Measurements from ENCODE around the gene CDC42BPB.

CDC42BPB gene

DNA sequence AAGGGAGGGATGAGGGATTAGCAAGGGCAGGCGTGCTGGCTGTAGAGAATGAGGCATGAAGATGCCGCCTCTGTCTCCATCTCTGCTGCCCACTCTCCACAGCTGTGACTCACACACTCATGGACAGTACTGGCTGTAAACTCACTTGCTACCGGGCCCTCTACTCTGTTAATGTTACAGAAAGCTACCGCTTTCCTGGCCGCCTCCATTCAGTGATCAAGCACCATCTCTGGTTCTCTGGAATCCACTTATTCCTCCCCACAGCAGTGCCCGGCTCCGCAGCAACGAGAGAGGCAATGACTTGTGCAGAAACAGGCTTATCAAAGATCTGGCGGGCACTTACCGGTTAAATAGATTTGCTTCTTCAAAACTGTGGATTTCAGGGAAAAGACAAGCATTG lies 100.1 kb downstream of the CDC42BPB start:
- no peak for DNase-seq

DNA sequence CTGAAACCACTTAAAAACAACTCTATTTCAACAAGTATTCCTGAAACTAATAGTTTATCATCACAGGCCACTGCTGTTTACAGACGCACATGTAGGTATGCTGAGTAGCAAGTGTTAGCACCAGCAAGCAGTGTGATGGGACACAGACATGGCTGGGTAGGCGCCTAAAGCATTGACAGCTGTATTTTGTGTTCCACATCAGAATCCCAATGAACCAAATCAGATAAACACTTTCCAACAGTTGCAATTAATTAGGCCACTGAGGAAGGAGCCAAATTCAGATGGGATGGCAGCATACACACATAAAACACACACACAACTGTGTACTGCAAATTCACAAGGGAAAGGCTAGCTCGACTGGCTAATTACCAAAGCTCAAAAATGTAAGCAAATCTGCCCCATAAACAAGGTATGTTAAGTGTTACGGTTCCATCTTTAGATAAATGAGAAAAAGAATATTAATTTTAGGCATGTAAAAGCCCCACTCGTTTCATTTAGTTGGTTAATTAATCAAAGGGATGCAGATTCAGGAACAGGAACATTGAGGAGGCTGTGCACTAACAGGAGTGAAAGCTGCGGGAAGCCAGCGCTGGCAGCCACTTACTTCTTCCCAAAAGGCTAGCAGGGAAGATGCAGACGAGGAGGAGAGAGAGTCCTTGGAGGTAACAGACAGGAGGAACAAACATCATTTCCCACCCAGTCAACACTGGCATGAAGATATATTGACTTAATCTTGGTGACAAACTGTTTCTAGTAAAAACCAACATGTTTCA lies 101.5 kb downstream of the CDC42BPB start:
- no peak for DNase-seq

DNA sequence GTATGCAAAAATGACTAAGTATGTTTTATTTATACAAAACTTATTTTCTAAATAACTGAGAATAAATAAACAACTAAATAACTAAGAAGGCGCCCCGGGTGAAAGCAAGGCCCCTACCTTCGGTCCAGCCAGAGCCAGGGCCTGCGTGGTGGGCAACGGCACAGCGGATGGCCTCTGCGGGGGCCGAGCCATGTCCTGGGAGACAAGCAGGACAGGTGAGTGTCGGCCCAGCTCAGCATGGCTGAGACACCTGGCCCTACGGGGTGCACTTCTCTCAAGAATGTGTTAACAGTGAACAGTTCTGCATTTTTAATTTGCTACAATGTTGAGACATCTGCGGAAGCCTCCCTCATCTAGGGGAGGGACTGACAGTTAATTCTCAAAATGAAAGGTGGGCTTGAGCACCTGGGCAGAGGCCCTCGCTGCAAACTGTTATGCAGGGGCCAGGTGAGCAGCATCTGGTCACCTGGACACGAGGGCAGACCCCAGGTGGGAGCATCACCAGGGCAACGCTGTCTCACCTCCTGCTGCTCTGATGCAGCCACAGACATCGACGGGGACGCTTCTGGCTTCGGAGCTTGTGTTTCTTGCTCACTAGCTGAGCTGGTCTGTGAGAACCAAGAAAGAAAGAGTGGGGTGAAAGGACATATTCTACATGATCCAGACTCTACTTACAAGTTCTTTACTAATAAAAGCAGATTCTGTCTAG lies 103.1 kb downstream of the CDC42BPB start:
- no peak for DNase-seq

DNA sequence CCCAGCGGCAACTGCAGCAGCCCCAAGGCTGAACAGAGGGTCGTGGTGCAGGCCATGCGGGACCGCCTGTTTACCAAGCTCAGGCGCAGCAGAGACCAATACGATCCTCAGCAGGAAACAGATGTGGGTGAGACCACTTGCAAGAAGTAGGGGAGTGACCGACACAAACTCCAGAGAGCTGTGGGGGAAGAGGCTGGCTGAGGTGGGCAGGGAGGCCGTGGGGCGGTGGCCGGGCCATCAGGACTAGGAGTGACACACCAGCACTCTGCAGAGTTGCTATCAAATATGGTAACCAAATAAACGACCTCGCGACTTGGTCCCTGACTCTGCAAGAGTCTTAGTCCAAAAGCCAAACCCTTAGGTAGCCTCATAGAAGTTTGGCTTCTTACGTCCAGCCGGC lies 104.2 kb downstream of the CDC42BPB start:
- no peak for DNase-seq

DNA sequence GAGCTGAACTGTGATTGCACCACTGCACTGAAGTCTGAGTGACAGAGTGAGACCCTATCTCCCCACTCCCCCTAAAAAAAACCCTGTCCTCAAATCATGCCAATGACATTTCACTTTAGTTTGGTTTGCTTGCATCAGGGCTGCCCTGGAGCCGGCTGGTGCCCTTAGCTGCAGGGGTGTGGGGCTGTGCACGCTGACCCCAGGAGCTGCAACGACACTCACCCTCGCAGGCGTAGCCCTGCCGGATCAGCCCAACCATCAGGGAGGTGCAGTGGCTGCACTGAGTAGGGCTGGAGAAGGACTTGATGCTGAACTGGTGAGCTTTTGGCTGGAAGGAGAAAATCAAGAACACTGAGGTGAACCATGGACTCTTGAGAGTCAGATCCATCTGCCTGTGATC lies 105.1 kb downstream of the CDC42BPB start:
- DNase-seq, result no peak

DNA sequence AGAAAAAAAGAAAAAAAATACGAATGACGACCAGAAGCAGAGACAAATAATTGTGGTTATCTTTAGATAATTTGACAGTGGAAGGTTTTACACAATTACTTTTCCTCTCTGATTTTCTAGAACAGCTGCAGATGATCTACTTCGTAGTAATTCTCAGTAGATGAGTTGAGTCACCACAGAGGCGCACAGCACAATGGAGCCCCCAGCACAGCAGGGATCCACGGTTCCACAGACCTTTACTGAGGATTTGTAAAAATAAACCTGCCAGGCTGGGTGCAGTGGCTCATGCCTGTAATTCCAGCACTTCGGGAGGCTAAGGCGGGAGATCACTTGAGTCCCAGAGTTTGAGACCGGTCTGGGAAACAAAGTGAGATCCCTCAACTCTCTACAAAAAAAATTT lies 105.5 kb downstream of the CDC42BPB start:
- DNase-seq, result no peak

DNA sequence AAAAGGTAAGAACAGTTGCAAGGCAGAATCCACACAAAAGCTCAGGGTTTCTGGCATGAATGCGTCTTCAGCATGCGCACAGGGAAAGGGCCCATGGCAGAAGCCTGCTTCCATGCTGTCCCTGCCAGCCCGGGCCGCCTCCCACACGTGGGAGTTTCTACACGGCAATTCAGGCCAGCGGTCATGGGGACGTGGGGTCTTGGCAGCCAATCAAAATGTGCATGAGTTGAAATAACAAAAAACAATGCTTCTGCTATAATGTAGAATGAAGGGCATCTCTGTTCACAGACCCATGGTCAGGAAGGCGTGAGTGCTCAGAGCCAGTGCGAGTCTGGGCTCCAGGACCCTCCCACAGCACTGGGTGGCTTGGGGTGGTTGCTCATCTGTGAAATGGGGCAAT lies 106.3 kb downstream of the CDC42BPB start:
- no peak for DNase-seq

DNA sequence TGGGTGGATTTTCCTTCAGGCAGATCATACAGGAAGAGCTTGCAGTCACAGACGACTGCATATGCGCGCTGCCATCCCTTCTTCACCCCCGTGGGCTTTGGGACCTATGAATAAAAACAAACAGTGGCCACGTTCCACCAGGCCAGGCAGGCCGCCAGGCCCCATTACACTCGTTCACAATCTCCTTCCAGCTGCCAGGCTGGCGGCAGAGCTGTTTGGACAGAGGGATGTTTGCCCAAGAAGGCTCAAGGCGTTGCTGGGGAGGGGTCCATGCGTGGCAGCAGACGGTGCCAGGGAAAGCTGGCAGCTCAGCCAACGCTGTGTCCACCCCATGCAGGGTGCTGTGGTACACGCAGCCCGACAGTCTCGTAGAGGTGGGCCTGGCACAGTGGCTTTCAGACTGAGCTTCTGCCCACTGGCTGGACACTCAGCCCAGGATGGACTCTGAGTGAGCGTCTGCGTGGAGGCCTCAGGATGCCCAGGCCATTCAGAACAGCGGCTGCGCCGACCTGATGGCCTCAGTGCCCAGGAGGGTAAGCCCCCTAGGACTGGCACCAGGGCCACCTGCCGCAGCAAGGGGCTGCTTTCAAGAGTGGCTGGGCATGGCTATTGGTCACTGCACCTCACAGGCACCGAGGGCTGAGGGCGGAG lies 107.4 kb downstream of the CDC42BPB start:
- DNase-seq, result peak; percentile 78

DNA sequence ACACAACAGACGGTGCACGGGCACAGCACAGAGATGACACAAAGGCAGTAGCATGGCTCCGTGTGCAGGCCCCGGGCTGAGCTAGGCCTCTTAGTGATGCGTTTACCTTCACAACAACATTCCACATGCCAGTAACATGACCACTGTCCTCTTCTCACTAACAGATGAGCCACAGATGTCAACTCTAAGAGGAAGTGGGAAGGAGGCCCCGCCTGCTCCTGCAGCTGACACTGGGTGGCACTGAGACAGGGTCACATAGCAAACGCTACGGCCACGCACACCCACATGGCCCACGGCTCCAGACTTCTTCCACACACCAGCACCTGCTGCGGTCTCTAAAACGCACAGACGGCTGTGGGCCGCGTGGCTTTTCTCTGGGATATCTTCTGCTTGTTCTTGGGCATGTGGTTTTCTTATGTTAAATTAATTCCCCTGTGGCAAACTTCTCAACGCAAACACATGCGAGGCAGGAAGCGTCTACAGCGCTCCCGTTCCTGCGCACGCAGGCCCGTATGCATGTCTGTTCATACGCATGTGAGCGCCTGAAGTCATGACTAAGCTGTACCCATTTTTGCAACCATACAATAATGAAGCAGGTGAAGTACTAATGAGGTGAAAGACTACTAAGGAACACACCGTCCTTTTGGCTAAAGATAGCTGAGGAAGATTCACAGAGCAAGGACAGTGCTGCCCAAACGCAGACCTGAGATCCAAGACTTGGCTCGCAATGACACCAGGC lies 108.1 kb downstream of the CDC42BPB start:
- no peak for DNase-seq

DNA sequence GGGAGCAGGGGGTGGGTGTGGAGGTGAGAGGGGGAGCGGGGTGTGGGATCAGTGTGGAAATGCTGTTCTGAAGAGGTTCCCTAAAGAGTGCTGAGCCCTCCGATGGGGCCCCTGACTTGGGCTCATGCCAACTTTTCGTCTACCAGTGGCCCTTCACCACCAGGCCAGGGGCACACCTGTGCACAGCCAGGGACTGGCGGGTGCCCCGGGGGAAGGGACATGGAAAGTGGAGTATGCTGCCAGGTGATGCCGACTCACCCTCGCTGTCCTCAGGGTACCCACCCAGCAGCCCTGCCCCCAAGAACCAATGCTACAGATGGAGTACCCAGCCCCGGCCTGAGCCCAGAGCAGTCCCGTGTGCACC lies 108.7 kb downstream of the CDC42BPB start:
- DNase-seq, result no peak

DNA sequence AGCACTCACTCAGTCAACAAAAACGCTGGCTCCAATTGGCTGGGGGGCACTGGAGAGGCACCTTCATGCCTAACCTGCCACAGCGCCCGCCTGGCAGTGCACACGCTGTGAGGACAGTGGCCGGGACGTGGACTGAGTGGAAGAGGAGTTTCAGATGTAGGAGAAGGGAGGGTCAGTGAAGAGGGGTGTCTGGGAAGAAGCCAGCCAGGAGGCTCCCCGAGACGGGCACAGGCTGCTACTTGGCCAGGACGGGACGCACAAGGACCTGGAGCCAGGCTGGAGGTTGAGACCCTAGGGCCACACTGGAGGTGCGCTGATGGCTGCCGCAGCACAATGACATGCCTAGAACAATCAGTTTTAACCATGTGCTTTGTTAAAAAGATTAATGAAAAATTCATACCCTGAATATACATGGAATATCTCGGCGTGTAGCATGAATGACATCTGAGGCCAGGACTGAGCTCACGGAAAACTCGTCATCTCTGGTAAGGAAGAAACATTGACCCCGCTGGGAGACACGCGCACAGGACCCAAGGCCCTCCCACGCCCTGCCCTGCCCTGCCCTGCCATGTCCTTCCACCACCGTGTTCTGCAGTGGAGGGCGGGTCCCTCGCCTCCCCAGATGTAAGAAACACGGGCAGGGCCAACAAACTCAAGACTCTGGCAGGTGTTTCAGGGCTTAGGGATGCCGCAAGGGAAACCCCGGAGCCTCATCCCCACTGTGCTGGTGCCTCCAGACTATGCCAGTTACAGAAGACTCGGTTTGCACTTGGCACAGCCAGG lies 109.8 kb downstream of the CDC42BPB start:
- no peak for DNase-seq

DNA sequence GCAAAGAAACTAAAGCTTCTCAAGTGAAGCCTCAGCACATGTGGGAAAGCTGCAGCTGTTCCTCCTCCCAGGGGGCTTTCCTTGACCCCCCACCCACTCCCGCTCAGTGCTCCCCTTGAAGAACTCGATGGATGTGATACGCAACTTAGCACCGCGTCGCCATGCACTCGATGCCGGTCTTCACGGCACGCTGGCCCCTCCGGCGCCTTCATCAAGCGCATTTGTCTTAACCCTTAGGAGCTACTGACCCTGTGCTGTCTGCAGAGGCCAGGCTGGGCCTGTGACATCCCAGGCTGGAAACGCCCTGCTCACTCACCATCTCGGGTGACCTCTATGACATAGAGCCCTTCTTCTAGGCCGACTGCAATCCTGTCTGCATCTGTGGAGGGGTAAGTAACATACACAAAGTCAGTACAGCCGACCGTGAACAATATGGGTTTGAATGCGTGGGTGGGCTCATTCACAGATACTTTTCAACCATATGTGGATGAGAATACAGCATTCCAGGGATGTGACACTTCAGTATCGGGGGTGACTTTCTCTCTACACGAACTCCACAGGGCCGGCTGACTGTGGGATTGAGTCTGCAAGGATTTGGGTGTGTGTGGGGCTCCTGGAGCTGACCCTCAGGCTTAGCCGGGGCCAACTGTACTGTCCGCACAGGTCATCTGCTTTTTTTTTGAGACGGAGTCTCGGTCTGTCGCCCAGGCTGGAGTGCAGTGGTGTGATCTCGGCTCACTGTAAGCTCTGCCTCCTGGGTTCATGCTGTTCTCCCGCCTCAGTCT lies 111.8 kb downstream of the CDC42BPB start:
- no peak for DNase-seq

DNA sequence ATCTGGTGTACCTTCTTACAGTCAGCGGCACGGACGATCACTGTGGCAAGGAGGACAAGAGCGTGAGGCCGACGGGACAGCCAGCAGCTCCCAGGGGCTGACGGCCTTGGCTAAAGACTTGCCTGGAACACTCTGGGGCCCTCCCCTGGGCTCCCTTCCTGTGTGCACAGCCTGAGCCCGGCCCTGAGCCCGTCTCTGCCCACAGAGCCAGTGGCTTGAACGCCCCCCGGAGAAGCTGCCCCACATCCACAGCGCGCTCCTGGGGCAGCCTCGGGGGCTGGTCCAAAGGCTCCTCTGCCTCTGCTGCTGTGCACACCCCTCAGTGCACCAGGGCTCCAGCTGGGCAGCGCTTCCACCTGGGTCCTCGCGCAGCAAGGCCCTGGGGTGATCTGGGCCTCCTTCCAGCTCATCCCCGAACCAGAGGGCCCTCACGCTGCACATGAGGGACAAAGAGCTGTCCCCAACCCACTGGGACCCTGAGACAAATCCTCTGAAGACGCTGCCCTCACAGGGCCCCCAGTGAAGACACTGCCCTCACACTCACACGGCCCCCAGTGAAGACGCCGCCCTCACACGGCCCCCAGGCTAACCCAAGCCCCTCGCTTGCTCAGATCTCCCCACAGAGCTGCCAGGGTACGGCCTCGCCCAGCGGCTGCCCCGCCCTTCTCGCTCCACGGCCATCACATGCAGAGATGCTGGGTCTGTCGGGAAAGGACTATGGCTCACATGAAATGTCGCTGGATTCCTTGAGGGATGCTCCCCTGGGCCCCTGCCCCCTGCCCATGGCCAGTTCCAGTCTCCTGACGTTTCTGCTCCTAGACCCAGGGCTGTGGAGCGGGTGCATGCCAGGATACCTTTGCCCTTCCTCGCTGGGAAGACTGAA lies 112.7 kb downstream of the CDC42BPB start:
- no peak for DNase-seq

DNA sequence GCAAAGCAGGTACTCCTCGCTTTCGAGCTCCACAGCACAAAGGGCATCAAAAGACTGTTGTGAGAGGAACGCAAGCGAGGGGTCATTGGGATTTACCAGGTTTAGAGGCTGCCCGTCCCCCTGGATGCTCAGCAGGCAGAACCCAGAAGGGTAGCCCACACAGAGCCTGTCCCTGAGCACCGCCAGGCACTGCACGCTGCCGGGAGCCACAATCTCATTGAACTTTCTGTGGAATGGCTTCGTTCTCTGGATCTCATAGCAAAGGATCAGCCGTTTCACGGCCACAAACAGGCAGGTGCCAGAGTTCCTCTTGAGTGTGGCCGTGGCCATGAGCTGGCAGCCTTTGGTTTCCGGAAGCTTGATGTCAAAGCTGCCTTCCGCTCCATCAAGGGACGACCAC lies 113.4 kb downstream of the CDC42BPB start:
- no peak for DNase-seq

DNA sequence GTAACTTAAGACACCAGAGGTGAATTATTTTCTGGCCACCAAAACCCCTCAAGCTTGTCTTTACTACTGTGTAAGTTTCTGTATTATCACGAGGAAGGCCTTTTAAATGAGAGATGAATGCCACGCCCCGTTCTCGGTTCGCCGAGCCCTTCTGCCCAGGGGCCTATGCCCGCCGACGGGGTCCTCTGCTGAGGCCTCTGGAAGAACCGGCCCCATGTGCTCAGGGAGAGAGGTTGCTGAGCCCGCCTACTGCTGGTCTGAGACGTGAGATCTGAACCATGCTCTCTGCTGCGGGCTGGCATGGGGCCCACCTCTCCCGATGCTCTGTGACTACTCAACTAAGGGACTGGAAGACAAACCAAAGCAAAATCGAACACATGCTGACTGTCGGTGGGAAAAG lies 113.9 kb downstream of the CDC42BPB start:
- no peak for DNase-seq

DNA sequence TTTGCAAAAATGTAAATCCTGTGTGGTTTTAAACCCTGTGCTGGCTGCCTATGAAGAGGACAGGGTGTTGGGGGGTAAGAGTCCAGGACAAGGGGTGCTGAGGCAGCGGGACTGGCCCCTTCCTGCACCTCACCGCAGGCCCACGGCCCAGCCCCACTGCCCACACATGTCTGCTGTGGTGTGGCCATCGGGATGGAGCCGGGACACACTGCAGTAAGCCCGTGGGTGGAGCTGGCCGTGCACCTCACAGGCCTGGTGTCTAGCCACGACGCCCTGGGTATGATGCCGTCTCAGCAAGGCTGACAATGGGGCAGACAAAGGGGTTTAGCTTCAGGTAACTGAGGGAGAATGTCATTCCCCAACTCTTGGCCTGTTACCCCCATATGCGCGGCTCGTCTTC lies 115.3 kb downstream of the CDC42BPB start:
- no peak for DNase-seq

DNA sequence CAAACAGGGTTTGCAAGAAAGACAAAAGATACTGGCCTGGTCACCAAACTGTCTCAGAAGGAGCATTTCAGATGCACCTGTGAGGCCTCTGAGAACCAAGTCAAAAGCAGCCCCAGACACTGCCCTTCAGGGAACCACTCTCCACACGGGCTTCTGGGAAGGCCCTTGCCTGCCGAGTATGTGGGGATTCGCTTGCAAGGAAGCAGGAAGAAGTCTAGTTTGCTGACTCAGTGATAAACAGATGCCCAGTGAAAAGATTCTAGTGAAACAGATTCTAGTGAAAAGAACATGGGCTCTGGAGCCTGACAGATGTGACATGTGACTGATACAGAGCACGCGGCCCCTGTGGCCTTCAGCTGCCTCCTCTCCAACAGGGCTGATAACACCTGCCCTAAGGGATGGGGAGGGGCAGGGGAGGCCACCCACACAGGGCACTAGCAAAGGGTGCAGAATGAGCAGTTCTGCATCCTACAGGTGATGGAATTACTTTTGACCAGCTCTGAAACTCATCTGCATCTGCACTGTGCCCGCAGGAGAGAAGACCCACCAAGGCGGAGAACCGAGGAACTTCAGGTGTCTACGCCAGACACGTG lies 115.8 kb downstream of the CDC42BPB start:
- DNase-seq, result no peak

DNA sequence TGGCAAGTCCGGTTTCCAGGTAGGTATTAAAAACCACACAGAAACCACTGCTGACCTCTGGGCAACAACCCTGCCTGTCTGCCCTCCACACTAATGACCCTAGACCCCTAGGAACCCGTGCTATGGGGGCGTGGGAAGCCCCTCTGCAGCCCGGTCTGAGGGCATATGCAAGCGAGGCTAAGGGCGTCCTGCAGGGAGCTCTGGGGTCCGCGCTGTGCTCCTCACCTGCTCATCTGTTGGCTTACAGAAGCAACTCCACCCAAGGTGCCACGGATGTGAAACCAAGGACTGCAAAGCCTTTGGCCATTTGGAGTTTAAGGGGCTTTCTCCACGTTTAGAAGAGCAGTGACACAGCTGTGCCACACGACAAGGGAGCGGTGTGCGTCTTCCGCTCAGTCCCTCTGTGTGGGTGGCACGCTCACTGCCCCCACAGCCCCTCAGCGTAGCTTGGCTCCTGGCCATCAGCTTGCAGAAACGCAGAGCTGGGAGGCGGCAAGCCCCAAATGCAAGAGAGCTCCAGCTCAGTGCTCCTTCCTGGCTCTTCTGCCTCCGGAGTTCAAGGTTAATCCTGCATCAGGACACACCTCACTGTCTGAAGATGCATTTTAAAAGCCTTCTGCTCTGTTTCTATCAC lies 116.5 kb downstream of the CDC42BPB start:
- no peak for DNase-seq

DNA sequence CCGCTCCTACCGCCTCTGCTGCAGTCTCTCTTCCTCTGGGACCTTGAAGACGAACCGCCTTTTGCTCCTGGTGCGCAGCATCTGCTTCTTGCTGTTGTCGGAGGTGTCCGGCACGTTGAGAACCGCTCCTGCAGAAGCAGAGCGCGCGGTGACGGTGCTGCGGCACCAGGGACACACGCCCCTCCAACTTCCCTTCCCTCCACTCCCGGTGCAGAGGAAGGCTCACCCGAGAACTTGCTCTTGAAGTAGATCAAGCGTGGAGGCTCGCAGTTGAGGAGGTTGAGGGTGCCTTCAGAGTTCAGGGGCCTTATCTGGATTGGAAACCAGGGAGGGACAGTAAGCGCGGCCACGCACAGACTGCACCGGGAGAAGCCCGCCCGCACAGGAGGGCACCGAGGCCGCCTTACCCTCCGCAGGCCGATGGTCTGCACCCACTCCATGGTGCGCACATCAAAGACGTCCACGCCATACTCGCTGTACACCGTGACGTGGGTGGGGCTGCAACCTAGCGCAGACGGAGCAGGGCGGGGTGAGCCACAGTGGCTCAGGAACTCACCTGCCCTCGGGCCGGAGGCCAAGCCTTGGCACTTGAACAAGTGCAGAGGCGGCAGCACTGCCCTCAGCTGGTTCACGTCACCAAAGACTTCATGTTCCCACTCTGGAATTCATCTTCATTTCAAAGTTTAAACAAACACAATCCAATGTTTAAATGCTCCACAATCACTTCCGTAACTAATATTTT lies 117.4 kb downstream of the CDC42BPB start:
- no peak for DNase-seq

Data from NCI-H2081 treated with DMSO at 0.1 percent for 48 hours (cell line).